Fibroblast of lung (primary cell): ENCODE measurements around the gene KRTAP22-2. TPM values are rescaled to one million over a fixed set of nuclear protein-coding genes. Genes with fewer than 3 reads are reported as not detected.

Experiments
- DNase-seq, 2 donors: peaks; one replicate each; pipeline versions ENCODE4 v3.0.0 to v3.0.0-alpha.2; 2010; ENCODE audit warnings: low read depth in 2 of 2
- H2AFZ ChIP-seq: 2 replicates; pipeline ENCODE4 v1.5.1; 2012; ENCODE audit warnings: low read length, control low read depth, inconsistent platforms
- H3K27ac ChIP-seq: 2 replicates; pipeline ENCODE4 v1.5.1; 2011; ENCODE audit warnings: low read length, control low read depth; ENCODE audit not compliant: insufficient read depth
- H3K27me3 ChIP-seq: 2 replicates; pipeline ENCODE4 v1.5.1; 2011; ENCODE audit warnings: mild to moderate bottlenecking, low read length; ENCODE audit not compliant: control insufficient read depth, insufficient read depth
- H3K36me3 ChIP-seq: 2 replicates; pipeline ENCODE4 v1.5.1; 2011; ENCODE audit warnings: low read length; ENCODE audit not compliant: control insufficient read depth, insufficient read depth
- H3K4me1 ChIP-seq: 2 replicates; pipeline ENCODE4 v1.5.1; 2011; ENCODE audit warnings: low read length; ENCODE audit not compliant: control insufficient read depth, insufficient read depth; ENCODE audit errors: extremely low read depth
- H3K4me2 ChIP-seq: 2 replicates; pipeline ENCODE4 v1.5.1; 2011; ENCODE audit warnings: low read length, control low read depth; ENCODE audit not compliant: insufficient read depth; ENCODE audit errors: extremely low read depth
- H3K4me3 ChIP-seq, 4 experiments: fragments of 200-600 bp in 1 of 4; sonication (generic) in 1 of 4; replicated peaks in 1 of 4; 2 replicates each; pipeline ENCODE4 v1.5.1; 2011 to 2016; ENCODE audit warnings: low read length in 4 of 4, low read depth in 3 of 4, mild to moderate bottlenecking in 3 of 4, control low read depth in 2 of 4, inconsistent platforms in 1 of 4, mixed read lengths in 1 of 4; ENCODE audit not compliant: insufficient read depth in 1 of 4; ENCODE audit errors: control extremely low read depth in 1 of 4
- H3K79me2 ChIP-seq: 2 replicates; pipeline ENCODE4 v1.5.1; 2012; ENCODE audit warnings: mild to moderate bottlenecking, low read length, inconsistent platforms; ENCODE audit not compliant: control insufficient read depth, insufficient read depth
- H3K9ac ChIP-seq: 2 replicates; pipeline ENCODE4 v1.5.1; 2011; ENCODE audit warnings: mild to moderate bottlenecking, low read length, control low read depth; ENCODE audit not compliant: insufficient read depth
- H3K9me3 ChIP-seq: 2 replicates; pipeline ENCODE4 v1.5.1; 2012; ENCODE audit warnings: low read depth, low read length; ENCODE audit not compliant: control insufficient read depth, insufficient read depth
- H4K20me1 ChIP-seq: 2 replicates; pipeline ENCODE4 v1.5.1; 2011; ENCODE audit warnings: low read length; ENCODE audit not compliant: control insufficient read depth, insufficient read depth; ENCODE audit errors: extremely low read depth
- CTCF ChIP-seq, 2 donors: IDR thresholded peaks in 1 of 2; conservative IDR thresholded peaks in 1 of 2; 1 replicate in 1 of 2; 2 replicates in 1 of 2; pipeline ENCODE4 v1.5.1; 2011 to 2012; ENCODE audit warnings: low read length in 2 of 2, control low read depth in 1 of 2, inconsistent platforms in 1 of 2, low read depth in 1 of 2, mild to moderate bottlenecking in 1 of 2
- EZH2 ChIP-seq: IDR thresholded peaks from 2 replicates; pipeline ENCODE4 v1.5.1; 2012; ENCODE audit warnings: low read length, control low read depth, mild to moderate bottlenecking; ENCODE audit errors: missing control alignments
- polyA plus RNA-seq, 2 donors: library from polyadenylated mRNA; depleted of rRNA in 1 of 2; stranded (reverse) in 1 of 2; unstranded in 1 of 2; fragments of >200 nt; gene quantifications; 2 replicates each; pipeline ENCODE4 v1.2.1, GENCODE V29; 2011 to 2012; ENCODE audit warnings: missing spikeins in 1 of 2
- total RNA-seq: library from RNA; depleted of rRNA; stranded (reverse); fragments of >200 nt; gene quantifications from 2 replicates; pipeline ENCODE4 v1.2.1, GENCODE V29; 2014

KRTAP22-2 gene
- total and polyA plus RNA-seq, 2 donors (not counting 1 experiment from before 2014, with no cell fraction given), result not detected

DNA sequence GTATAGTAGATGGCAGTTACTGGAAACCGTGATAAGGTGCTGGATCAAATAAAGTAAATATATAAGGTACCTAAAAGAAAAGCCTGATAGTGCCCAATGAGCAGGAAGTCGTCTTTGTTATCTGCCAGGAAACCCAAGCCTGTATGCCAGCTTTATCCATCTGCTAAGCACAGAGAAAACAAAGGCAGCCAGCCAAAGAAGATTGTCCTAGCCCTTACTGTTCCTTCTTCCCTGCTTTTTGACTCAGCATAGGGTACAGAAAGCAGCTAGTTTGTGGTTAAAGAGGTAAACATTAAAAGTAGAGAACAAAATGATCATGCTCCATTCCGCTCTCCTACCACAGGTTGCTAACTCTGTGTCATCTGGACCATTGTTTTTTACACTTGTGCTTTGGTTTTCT is 10.1 kb downstream of the KRTAP22-2 start:
- H2AFZ ChIP-seq, result no peak overlapping the region
- DNase-seq, result no peak
- no peaks in the 10 kb centered on the region for H3K27me3 ChIP-seq
- no peak overlapping the region for H3K4me3 ChIP-seq
- H3K9ac ChIP-seq, result no peak overlapping the region
- no peak overlapping the region for H3K27ac ChIP-seq
- no peaks in the 10 kb centered on the region for H3K4me1 ChIP-seq
- H3K79me2 ChIP-seq, result no peaks in the 10 kb centered on the region
- no peaks in the 10 kb centered on the region for H4K20me1 ChIP-seq
- no peaks in the 10 kb centered on the region for H3K36me3 ChIP-seq
- H3K9me3 ChIP-seq, result no peaks in the 10 kb centered on the region
- no peak overlapping the region for H3K4me2 ChIP-seq
- TF ChIP-seq EZH2, result no peak

- Histone ChIP-seq H3K4me2 (no peak overlapping the region), H3K9me3 (no peaks in the 10 kb centered on the region)
- no peak for TF ChIP-seq CTCF (conservative IDR thresholded peaks at IDR 0.05 in 1 of 2, IDR thresholded peaks at IDR 0.05 in 1 of 2; ENCODE audit: low read depth in 1 of 2, low read length in 2 of 2)
- TF ChIP-seq EZH2, result no peak
These were observed 10.9 kb downstream of the KRTAP22-2 start for GRCh38 chr21:30579346-30579745.

GRCh38 chr21:30577766-30578165 is 12.4 kb downstream of the KRTAP22-2 start:
- Histone ChIP-seq H3K27ac (no peak overlapping the region), H2AFZ (no peak overlapping the region), H3K4me1 (no peaks in the 10 kb centered on the region), H3K4me3 (no peak overlapping the region), H3K79me2 (no peaks in the 10 kb centered on the region), H3K27me3 (no peaks in the 10 kb centered on the region), H4K20me1 (no peaks in the 10 kb centered on the region), H3K9ac (no peak overlapping the region), H3K36me3 (no peaks in the 10 kb centered on the region), H3K4me2 (no peak overlapping the region), H3K9me3 (no peaks in the 10 kb centered on the region)
- TF ChIP-seq EZH2, result no peak
- no peak for TF ChIP-seq CTCF (conservative IDR thresholded peaks at IDR 0.05 in 1 of 2, IDR thresholded peaks at IDR 0.05 in 1 of 2; ENCODE audit: low read depth in 1 of 2, low read length in 2 of 2)
- DNase-seq, result no peak

More at GRCh38 chr21:30579346-30579745, 10.9 kb downstream of the KRTAP22-2 start:
- H4K20me1 ChIP-seq, result no peaks in the 10 kb centered on the region
- H3K9ac ChIP-seq, result no peak overlapping the region
- no peaks in the 10 kb centered on the region for H3K4me1 ChIP-seq
- no peaks in the 10 kb centered on the region for H3K27me3 ChIP-seq
- no peaks in the 10 kb centered on the region for H3K36me3 ChIP-seq
- no peak overlapping the region for H2AFZ ChIP-seq
- H3K4me3 ChIP-seq, result no peak overlapping the region
- no peak overlapping the region for H3K27ac ChIP-seq
- H3K79me2 ChIP-seq, result no peaks in the 10 kb centered on the region
- no peak for DNase-seq
